HG03196 (cell line): ENCODE measurements around the gene RAB1B.
A peak's percentile ranks its signal among the peaks of the same experiment; 100 is the strongest.

Experiments
- ATAC-seq: cut with Tn5 transposase; IDR thresholded peaks from one replicate; pipeline ENCODE4 v1.9.1; 2021; ENCODE audit not compliant: unreplicated experiment

The RAB1B gene

GRCh38 chr11:66282468-66283455, 14.3 kb downstream of the RAB1B start:
- ATAC-seq: peak; percentile 57

DNA sequence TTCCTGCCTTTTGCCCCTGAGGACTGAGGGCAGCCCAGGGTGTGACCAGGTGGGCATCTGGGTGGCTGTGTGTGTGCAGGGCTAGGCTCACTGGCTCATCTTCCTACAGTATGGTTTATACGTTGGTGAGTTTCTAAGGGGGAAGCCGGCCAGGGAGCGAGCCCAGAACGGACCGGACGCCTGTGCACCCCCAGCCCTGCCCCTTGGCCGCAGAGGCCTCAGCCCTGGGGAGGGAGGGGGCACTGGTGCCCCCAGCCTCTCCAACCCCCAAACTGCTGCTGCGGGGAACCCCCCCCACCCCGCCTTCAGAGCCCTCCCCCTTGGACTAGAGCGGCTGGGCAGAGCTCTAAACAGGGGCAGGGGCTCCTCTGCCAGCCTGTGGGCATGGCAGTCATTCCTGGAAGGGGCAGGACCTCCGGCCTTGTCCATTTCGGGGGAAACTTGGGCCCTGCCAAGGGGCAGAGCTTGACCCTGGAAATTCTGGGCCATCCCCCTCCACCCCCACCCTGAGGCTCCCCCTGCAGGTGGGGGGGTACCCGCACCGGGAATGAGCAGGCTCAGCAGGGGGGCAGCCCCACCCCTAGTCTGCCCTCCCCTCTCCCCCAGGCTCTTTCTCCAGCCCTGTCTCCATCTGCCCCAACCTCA, 15.1 kb downstream of the RAB1B start:
- no peak for ATAC-seq

DNA sequence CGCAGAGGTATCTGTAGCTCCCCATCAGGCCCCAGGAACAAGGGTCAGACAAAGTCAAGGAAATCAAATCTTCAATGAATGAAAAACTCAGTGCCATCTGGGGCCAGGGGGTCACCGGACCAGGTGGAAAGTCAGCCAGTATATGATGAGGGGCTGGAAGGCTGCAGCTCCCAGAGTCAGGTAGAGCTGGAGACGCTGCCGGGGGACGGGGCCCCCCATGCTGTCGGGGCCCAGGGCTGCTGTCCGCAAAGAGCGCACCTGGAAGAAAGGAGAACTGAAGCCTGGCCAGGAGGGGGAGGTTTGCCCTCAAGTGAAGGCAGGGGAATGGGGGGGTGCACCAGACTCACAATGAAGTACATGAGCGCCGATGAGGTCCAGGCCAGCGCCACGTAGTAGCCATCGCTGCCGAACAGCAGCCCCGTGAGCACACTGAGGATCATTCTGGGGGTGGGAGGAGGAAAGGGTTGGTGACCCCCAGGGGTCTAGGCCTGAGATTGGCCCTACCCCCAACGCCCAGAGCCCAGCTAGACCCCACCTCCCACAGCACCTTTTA, 16.2 kb downstream of the RAB1B start:
- no peak for ATAC-seq

DNA sequence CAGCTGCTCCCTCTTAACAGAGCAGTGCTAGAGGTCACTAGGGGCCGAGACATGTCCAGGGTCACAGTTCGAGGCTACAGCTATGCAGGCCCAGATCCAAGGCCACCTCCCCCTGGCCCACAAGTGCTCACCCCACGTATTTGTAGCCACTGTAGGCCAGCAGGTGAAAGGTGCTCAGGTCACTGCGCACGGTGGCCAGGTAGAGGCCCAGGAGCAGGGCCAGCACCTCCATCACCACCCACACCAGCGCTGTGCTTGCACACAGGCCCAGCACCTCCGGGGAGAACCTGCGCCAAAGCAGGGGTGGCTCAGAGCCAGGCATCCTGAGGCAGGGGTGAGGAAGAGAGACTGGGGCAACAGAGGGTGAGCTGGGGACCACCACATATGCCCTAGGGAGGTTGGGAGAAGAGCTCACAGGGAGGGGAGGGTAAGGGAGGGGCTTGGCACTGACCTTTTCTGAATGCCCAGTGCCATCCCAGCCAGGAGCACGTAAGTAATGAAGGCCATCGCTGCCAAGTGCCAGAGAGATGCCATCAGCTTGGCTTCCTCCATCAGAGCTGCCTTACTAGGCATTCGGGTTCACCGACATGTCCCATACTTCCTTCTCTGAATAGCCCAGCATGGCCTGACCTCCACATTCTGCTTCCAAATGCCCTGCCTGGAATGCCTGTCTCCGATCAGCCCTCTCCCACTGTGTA, 17.0 kb downstream of the RAB1B start:
- no peak for ATAC-seq

DNA sequence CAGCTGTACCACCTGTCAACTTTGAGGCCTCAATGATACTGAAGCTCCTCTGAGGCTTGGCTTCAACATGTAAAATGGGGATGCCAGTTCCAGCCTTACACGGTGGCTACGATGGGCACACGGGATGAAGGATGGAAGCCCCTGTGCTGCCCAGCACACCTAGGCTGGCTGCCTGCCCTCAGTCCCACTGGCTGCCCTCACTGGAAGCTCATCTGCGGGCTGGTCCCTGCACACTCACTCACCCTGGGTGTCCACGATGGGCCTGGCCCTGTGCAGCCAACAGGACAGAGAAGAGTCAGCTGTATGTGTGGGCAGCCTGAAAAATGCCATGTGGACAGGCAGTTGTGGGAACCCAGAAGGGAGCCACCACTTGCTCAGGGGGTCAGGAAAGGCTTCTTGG, 18.3 kb downstream of the RAB1B start:
- no peak for ATAC-seq

DNA sequence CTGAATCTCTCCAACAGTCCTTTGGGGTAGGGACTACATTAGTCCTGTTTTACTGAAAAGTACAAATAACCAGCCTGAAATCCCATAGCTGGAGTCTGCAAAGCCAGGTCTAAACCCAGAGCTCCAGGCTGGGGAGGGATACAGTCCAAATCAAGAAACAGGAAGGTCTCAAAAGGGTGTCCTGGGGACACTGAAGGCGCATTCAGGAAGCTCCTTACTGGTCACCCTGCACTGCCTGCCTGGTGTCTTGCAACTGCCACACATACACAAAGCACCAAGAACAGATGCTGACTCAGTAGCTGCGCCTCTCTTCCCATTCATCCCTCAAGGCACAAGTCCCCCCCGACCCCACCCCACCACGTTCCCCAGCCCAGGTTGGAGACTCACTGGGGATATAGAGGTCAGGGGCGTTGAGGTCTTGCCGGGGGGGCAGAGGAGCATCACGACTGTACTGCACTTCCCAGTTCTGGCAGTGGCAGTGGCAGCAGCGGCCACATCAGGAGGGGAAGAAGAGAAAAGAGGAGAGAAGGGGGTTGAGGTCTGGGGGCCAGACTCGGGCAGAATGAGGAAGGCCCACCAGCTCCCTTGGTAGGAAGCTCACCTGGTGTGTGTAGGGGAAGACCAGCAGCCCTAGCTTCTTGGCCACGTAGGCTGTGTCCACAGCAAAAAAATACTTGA, 18.9 kb downstream of the RAB1B start:
- ATAC-seq: no peak

DNA sequence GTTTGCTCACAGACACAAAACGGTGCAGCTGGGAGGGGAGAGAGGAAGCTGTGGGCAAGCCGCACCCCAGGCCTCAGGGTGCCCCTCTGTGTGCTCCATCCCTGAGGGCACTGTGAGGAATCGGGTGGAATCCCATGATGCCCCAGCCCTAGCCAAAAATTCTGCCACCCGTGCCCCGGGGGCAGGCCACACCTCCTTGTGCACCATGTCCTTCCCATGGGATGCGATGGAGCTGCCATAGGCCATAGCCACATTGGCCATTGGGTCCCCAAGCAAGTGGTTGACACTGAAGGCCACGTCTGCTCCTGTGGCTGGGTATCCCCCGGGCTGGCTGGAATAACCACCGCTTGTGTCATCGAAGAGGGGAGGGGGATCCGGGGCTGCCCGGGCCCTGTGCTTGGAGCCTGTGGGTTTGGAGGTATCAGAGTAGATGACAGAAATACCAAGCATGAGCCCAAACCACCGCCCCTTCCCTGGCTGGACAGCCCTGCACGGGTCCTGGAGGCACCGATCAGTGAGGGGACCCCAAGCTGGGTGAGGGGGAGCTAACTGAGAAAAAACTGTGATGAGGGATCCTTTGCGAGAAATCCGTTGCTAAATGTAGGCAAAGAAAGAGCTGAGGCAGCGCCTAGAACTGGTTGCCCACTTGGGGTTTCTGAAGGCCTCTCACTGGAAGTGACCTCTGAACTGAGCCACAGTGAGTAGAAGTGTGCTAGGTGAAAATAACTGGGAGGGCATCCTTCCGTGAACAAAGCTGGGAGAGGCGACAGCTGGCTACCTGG, 19.6 kb downstream of the RAB1B start:
- ATAC-seq: peak; percentile 1

GRCh38 chr11:66288671-66289547, 20.5 kb downstream of the RAB1B start, which contains the start of gene YIF1A:
YIF1A (minus strand) TSS chr11:66289143; CDS start chr11:66288985, 158 bp downstream.
- ATAC-seq: peak; percentile 84

GRCh38 chr11:66289548-66290329, 21.3 kb downstream of the RAB1B start:
- ATAC-seq: peak; percentile 38

DNA sequence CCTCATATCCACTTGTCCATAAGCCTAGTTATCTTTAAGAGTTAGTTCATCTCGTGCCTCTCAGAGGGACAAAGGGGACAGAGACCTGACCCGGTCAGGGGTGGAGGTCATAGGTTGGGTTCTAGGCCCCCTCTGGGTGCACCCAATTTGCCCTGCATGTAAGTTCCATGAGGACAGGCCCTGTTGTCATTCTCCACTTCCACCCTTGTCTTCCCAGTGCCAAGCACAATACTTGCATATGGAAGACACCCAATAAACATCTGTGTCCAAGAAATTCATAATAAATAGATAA, 21.8 kb downstream of the RAB1B start:
- no peak for ATAC-seq

DNA sequence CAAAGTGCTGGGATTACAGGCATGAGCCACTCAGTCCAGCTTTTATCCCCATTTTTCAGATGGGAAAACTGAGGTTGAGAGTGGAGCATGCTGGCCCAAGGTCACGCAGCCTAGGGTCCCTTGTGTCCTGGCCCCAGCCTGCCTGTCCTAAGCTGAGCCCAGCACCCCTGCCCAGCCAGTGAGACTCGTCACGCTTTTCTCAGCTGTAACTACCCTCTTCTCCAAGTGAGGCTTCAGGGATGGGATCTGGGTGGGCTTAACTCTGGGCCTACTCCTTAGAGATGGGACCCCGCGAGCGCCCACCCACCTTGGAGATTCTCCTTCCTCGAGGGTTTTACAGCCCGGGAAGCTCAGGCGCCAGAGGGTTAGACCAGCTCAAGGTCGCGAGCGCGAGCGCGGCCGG, 22.9 kb downstream of the RAB1B start:
- ATAC-seq: no peak

DNA sequence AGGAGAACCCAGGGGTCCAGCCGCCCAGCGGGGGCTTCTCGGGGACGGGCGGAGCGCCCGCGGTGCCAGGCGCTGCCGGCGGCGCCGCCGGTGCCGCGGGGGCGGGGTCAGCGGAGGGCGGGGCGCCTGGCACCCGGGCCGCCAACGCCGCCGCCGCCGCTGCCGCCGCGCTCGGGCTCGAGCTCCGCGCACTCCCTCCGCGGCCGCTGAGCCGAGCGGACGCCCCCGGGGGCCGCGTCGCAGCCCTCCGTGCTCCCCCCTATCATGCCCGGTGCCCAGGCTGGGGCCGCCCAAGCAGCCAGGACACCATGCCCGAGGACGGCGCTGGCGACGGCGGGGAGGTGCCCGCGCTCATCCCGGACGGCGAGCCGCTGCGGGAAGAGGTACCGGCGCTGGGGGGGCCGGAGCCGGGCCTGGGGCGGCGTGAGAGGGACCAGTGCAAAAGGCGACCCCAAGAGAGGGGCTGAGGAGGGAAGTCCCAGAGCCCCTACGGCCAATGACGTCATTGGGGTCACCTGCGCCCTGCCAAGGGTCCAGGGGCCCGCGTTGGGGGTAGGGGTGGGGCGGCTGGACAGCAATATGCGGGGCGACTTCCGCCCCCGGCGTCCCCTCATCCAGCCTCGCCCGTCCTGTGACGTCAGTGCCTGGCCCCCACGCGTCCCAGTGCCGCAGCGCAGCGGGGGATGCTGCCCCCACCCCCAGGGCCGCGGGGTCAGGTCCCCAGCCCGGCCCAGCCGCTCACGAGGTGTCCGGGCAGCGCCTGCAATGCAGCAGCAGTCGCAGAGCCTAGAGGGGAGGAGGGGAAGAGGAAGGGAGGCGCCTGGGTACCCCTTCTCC, 23.5 kb downstream of the RAB1B start, which contains the start of gene TMEM151A:
Gene TMEM151A (plus strand): TSS at position 189 of the 837 bp plus-strand sequence. CDS start 120 bp downstream, at position 309.
- no peak for ATAC-seq

- ATAC-seq: no peak
Measured at GRCh38 chr11:66292543-66293332, 24.3 kb downstream of the RAB1B start.

- no peak for ATAC-seq
Measured at GRCh38 chr11:66293352-66293751, 24.9 kb downstream of the RAB1B start.

DNA sequence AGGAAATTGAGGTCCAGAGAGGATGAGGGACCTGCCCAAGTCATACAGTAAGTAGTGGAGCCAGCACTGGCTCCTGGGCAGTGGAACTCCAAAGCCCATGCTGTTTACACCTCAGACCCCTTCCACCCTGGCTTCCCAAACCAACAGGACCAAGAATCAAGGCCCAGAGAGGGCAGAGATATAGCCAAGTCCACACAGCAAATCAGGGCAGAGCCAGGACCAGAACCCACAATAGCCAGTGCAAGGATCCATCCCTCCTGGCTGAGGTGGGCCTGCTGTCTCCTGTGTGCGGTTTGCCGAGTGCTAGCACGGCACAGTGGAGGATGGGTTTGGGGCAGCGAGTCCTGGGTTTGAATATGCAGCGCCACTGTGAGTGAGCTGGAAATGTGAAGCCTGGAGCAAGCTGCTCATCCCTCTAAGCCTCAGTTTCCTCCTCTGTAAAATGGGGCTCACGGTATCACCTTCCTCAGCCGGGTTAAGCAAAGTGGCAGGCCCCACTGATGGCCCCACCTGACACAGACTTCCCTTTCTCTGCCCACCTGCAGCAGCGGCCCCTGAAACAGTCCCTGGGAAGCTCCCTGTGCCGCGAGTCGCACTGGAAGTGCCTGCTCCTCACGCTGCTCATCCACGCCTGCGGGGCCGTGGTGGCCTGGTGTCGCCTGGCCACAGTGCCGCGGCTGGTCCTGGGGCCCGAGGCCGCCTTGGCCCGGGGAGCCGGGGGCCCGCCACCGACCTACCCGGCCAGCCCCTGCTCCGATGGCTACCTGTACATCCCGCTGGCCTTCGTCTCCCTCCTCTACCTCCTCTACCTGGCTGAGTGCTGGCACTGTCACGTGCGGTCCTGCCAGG, 25.6 kb downstream of the RAB1B start:
- no peak for ATAC-seq
